GM18873 (cell line): ENCODE data around the gene ITPR1.
A peak's percentile ranks its signal among the peaks of the same experiment; 100 is the strongest.
"Not testable (repeated sequence)": the region's sequence is repeated elsewhere in the genome, so short reads cannot be mapped to it uniquely, and the experiment has no call there.

Experiments used
- ATAC-seq: cut with Tn5 transposase; IDR thresholded peaks from one replicate; pipeline ENCODE4 v1.9.1; 2021; ENCODE audit warnings: mild to moderate bottlenecking, moderate library complexity, moderate number of reproducible peaks; ENCODE audit not compliant: unreplicated experiment, low FRiP score

ITPR1 gene

DNA sequence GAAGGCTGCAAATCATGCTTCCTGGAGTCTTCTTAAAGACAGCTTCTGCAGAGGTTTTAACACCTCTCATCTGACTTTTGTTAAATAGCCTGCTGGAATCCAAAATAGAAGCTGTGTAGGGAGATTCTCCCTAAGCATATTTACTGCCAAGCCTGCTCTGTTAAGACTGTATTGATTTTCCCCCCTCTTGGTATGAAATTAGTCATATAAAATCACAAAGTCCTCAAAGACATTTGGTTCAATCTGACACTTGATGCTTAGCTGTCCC, 94.6 kb downstream of the ITPR1 start:
- no peak for ATAC-seq

GRCh38 chr3:4588466-4588865, 95.3 kb downstream of the ITPR1 start:
- peak; percentile 43 for ATAC-seq

- no peak for ATAC-seq
Measured at GRCh38 chr3:4589475-4590097, 96.4 kb downstream of the ITPR1 start.

- not testable (repeated sequence) for ATAC-seq
Measured at GRCh38 chr3:4590849-4591248, 97.7 kb downstream of the ITPR1 start.

GRCh38 chr3:4591669-4592068, 98.5 kb downstream of the ITPR1 start:
- ATAC-seq = no peak

GRCh38 chr3:4593014-4593413, 99.9 kb downstream of the ITPR1 start:
- no peak for ATAC-seq

- no peak for ATAC-seq
Measured at GRCh38 chr3:4595710-4596113, 102.6 kb downstream of the ITPR1 start.

DNA sequence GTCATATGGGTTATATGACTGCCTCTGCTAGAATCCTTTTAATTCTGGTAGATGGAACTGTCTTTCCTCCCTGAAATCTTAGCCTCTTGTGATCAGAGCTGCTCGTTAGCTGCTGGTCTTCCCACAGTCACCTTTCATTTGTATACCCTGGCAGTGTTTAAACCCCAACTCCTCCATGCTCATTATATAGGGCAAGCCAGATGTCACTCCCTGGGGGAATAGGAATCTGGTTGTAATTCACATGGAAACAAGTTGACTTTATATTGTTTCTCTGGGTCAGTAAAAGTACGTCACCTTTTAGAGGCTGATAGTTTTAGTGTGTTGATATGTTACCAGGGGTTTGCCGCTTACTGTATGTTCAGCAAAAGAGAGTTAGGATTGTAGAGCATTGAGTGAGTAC, 103.5 kb downstream of the ITPR1 start:
- no peak for ATAC-seq

- ATAC-seq = no peak
Measured at GRCh38 chr3:4597208-4597985, 104.2 kb downstream of the ITPR1 start.

DNA sequence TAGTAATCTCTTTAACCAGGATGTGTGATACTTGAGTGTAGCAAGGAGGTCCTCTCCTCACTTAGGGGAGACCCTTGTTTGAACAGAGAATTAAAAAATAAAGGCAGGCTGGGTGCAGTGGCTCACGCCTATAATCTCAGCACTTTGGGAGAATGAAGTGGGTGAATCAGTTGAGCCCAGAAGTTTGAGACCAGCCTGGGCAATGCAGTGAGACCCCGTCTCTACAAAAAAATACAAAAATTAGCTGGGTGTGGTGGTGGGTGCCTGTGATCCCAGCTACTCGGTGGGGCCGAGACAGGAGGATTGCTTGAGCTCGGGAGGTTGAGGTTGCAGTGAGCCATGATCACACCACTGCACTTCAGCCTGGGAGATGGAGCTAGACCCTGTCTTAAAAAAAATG, 105.1 kb downstream of the ITPR1 start:
- ATAC-seq = not testable (repeated sequence)

DNA sequence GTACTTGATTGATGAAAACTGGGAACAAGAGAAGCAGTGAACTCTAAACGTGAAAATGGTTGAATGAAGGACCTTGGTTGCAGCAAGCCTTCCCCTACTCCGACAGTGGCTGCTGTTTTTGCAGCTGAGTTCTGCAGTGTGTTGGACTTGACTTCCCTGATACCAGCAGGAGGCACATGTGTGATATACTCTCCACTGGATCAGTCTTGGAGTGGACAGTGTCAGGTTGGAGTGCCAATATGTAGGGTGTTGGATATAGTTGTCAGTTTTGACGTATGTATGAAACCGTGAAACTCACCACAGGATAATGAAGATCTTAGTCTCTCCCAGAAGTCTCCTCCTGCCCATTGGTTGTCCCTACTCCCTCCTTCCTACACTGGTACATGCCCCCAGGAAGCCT, 106.5 kb downstream of the ITPR1 start:
- ATAC-seq = no peak

- ATAC-seq = no peak
Measured at GRCh38 chr3:4600493-4600892, 107.3 kb downstream of the ITPR1 start.

DNA sequence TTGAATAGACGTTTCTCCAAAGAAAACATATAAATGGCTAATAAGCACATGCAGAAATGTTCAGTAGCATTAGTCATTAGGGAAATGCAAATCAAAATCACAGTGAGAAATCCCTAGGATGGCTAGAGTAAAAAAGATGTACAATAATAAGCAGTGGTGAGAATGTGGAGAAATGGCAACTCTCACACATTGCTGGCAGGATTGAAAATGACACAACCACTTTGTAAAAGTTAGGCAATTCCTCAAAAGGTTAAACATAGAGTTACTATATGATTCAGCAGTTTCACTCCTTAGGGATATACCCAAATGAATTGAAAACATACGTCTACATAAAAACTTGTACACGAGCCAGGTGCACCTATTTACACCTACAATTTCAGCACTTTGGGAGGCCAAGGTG, 108.7 kb downstream of the ITPR1 start:
- ATAC-seq = no peak

DNA sequence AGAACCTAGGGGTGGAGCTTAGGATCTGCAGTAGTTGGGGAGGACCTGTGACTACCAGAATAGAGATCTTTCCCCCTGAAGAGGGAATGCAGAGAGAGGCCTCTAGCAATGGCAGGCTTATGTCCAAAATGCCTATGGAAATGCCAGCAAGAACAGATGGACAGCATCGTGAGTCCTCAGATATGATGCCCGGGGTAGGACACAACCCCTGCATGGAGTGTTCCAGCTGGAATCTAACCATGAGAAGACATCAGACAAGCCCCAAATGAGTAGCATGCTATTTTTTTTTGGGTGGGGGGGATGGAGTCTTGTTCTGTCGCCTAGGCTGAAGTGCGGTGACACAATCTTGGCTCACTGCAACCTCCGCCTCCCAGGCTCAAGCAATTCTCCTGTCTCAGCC, 111.5 kb downstream of the ITPR1 start:
- ATAC-seq = no peak

- ATAC-seq = no peak
Measured at GRCh38 chr3:4606911-4607310, 113.8 kb downstream of the ITPR1 start.

DNA sequence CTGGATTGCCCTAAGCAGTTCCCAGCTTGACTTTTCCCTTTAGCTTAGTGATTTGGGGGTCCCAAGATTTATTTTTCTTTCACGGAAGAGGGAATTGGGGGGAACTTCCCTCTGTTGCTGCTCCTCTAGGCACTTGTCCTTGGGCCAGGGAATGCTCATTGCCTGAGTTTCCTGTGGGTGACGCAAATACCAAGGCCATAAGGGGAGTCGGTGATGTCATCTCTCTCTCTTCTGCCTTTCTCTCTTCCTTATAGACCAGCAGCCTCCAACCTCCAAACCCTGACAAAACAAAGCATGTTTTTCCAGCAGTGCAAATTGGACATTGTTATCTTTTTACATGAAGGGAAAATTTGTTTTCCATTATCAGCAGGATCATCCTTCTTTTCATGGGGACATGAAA, 120.2 kb downstream of the ITPR1 start:
- ATAC-seq = no peak

- no peak for ATAC-seq
Measured at GRCh38 chr3:4614070-4614469, 120.9 kb downstream of the ITPR1 start.

GRCh38 chr3:4614927-4615326, 121.8 kb downstream of the ITPR1 start:
- no peak for ATAC-seq

- ATAC-seq = no peak
Measured at GRCh38 chr3:4615750-4616149, 122.6 kb downstream of the ITPR1 start.

DNA sequence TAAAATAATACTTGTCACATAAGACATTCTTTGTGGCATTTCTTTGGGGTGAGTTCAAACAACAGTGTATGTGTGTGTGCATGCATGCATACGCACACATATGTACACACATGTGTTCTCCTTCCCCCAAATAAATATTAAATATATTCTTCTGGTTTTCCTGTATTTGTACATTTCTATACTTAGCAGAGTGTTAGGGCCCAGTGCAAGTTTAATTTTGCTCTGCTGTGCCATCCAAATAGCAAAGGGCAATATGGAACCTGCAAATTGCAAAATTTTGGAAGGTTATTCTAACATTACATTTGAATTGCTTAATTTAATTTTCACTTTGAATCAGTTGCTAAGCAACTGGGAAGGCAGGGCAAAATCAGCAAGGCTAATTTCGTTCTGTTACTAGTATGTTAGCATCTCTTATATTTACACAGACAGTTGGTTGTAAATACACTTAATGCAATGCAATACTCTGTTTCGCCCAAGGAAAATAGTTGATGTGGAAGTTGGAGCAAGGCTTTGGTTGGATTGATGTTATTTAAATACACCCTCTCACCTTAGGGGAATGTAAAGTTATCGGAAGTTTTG, 130.4 kb downstream of the ITPR1 start:
- no peak for ATAC-seq

DNA sequence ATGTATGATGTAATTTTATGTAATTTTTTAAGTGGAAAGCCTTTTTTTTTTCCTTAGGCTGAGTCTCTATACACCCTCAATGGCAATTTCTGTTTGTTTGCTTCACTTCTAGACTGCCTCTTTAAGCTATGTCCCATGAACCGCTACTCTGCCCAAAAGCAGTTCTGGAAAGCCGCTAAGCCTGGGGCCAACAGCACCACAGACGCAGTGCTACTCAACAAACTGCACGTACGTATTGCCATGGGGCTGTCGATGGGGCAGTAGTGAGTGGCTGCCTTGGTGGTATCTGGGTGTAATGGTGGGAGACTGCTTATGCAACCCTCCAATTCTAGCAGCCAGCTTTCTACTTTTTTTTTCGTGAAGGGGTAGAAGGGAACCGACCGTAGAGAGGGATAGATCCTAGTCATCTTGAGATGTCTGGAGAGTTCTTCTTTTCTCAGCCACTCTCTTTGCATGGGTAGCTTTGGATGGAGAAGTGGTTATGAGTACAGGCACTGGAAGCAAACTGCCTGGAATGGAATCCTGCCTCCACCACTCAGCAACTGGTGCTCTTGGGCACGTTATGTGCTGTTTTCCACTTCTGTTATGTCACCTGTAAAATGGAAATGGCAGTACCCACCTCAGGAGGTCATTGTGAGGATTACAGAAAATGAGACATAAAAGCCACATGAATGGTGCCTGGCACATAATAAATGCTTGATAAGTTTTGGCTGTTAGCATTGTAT, 134.7 kb downstream of the ITPR1 start:
- ATAC-seq = no peak
